IMR-90 (cell line): Measurements from ENCODE around the gene PLAAT4. TPM values are rescaled to one million over a fixed set of nuclear protein-coding genes. Genes with fewer than 3 reads are reported as not detected.

Experiments used
- ATAC-seq: fragments of 200-7000 bp; cut with Tn5 transposase; 2 replicates; pipeline ENCODE4 v1.9.1; 2020; ENCODE audit warnings: low read depth, mild to moderate bottlenecking, moderate library complexity
- BruUV-seq: library from RNA; stranded (reverse); fragments of 400-500 nt; replicated peaks from 2 replicates; lab custom pipeline; 2021; lab: Mats Ljungman, UMichigan
- CTCF ChIA-PET: fragments of 300-600 bp; formaldehyde crosslinking; extraction: SDS; loops from one replicate; lab custom pipeline; 2021; ENCODE audit warnings: antibody characterized with exemption; lab: Yijun Ruan, JAX
- POLR2A ChIA-PET: fragments of 300-600 bp; sonication (Branson Sonifier 250); formaldehyde crosslinking; loops from one replicate; lab custom pipeline; 2022; ENCODE audit warnings: antibody characterized with exemption; ENCODE audit not compliant: unreplicated experiment; lab: Charles Lee
- DNase-seq: peaks from one replicate; pipeline ENCODE4 v3.0.0; 2013
- H2AFZ ChIP-seq: replicated peaks from 2 replicates; pipeline ENCODE3; 2013; ENCODE audit warnings: low read length, mild to moderate bottlenecking; ENCODE audit not compliant: poor library complexity
- H2AK5ac ChIP-seq: 2 replicates; pipeline ENCODE4 v1.6.1; 2013; ENCODE audit warnings: low read depth, low read length, inconsistent platforms
- H2AK9ac ChIP-seq: replicated peaks from 2 replicates; pipeline ENCODE3; 2013; ENCODE audit warnings: mild to moderate bottlenecking, low read depth, low read length, moderate library complexity; ENCODE audit not compliant: poor library complexity
- H2BK120ac ChIP-seq: 2 replicates; pipeline ENCODE4 v1.6.1; 2013; ENCODE audit warnings: low read depth, low read length, inconsistent platforms
- H2BK15ac ChIP-seq: 3 replicates; pipeline ENCODE4 v1.6.1; 2013; ENCODE audit warnings: low read depth, low read length, inconsistent platforms
- H2BK20ac ChIP-seq: 2 replicates; pipeline ENCODE4 v1.6.1; 2013; ENCODE audit warnings: low read depth, mild to moderate bottlenecking, inconsistent platforms, low read length, moderate library complexity
- H2BK5ac ChIP-seq: 2 replicates; pipeline ENCODE4 v1.6.1; 2013; ENCODE audit warnings: mild to moderate bottlenecking, low read depth, low read length, inconsistent platforms; ENCODE audit not compliant: poor library complexity, severe bottlenecking
- H3K14ac ChIP-seq: replicated peaks from 2 replicates; pipeline ENCODE4 v1.6.1; 2013; ENCODE audit warnings: low read depth, low read length, inconsistent platforms
- H3K18ac ChIP-seq: 2 replicates; pipeline ENCODE4 v1.6.1; 2013; ENCODE audit warnings: low read depth, low read length, control low read depth
- H3K23ac ChIP-seq: 2 replicates; pipeline ENCODE4 v1.6.1; 2013; ENCODE audit warnings: low read depth, low read length, inconsistent platforms
- H3K27ac ChIP-seq: 2 replicates; pipeline ENCODE4 v1.5.1; 2013; ENCODE audit warnings: mild to moderate bottlenecking, control low read depth, low read length; ENCODE audit not compliant: insufficient read depth
- H3K27me3 ChIP-seq: 2 replicates; pipeline ENCODE4 v1.6.1; 2013; ENCODE audit warnings: low read length; ENCODE audit not compliant: control insufficient read depth, insufficient read depth
- H3K36me3 ChIP-seq: 2 replicates; pipeline ENCODE4 v1.6.1; 2013; ENCODE audit warnings: low read length, mixed read lengths; ENCODE audit not compliant: control insufficient read depth, insufficient read depth
- H3K4ac ChIP-seq: 2 replicates; pipeline ENCODE4 v1.6.1; 2013; ENCODE audit warnings: low read depth, low read length, inconsistent platforms
- H3K4me1 ChIP-seq: 2 replicates; pipeline ENCODE4 v1.6.1; 2013; ENCODE audit warnings: low read length, mixed read lengths; ENCODE audit not compliant: control insufficient read depth, insufficient read depth
- H3K4me2 ChIP-seq: 2 replicates; pipeline ENCODE4 v1.6.1; 2013; ENCODE audit warnings: low read depth, mild to moderate bottlenecking, control low read depth, low read length, moderate library complexity
- H3K4me3 ChIP-seq: 2 replicates; pipeline ENCODE4 v1.5.1; 2013; ENCODE audit warnings: low read depth, mild to moderate bottlenecking, control low read depth, low read length, moderate library complexity; ENCODE audit not compliant: insufficient read depth
- H3K56ac ChIP-seq: 2 replicates; pipeline ENCODE4 v1.6.1; 2013; ENCODE audit warnings: low read length, inconsistent platforms; ENCODE audit not compliant: insufficient read depth; ENCODE audit errors: extremely low read depth
- H3K79me1 ChIP-seq, 2 experiments: 2 replicates each; pipeline ENCODE4 v1.6.1; 2013; ENCODE audit warnings: low read length in 2 of 2, inconsistent platforms in 1 of 2, low read depth in 1 of 2
- H3K9ac ChIP-seq: 2 replicates; pipeline ENCODE4 v1.6.1; 2013; ENCODE audit warnings: low read depth, low read length, control low read depth
- H3K9me1 ChIP-seq: 2 replicates; pipeline ENCODE4 v1.6.1; 2013; ENCODE audit warnings: low read length, inconsistent platforms; ENCODE audit not compliant: insufficient read depth
- H3K9me3 ChIP-seq: 2 replicates; pipeline ENCODE4 v1.6.1; 2013; ENCODE audit warnings: low read length; ENCODE audit not compliant: control insufficient read depth, insufficient read depth
- H4K20me1 ChIP-seq: 2 replicates; pipeline ENCODE4 v1.6.1; 2013; ENCODE audit warnings: low read length, inconsistent platforms; ENCODE audit not compliant: insufficient read depth
- H4K5ac ChIP-seq: 2 replicates; pipeline ENCODE4 v1.6.1; 2013; ENCODE audit warnings: mild to moderate bottlenecking, low read depth, low read length, control low read depth
- H4K8ac ChIP-seq, 2 experiments: 2 replicates each; pipeline ENCODE4 v1.6.1; 2013; ENCODE audit warnings: low read depth in 2 of 2, low read length in 2 of 2, control low read depth in 1 of 2, inconsistent platforms in 1 of 2
- H4K91ac ChIP-seq: 2 replicates; pipeline ENCODE4 v1.6.1; 2013; ENCODE audit warnings: low read depth, low read length, inconsistent platforms; ENCODE audit not compliant: insufficient read depth
- BHLHE40 ChIP-seq: fragments of 150-350 bp; IDR thresholded peaks from 2 replicates; pipeline ENCODE4 v1.6.1; 2016; ENCODE audit warnings: mild to moderate bottlenecking, low read depth, low read length
- CHD1 ChIP-seq: IDR thresholded peaks from 2 replicates; pipeline ENCODE4 v1.6.1; 2012; ENCODE audit warnings: low read depth, low read length, improper control_type of control experiment
- MXI1 ChIP-seq: IDR thresholded peaks from 2 replicates; pipeline ENCODE4 v1.6.1; 2012; ENCODE audit warnings: low read depth, mild to moderate bottlenecking, low read length, moderate library complexity, borderline replicate concordance
- NFE2L2 ChIP-seq: fragments of 150-350 bp; IDR thresholded peaks from 2 replicates; pipeline ENCODE4 v1.6.1; 2016; ENCODE audit warnings: low read depth, mild to moderate bottlenecking, low read length
- POLR2A ChIP-seq: IDR thresholded peaks from 2 replicates; pipeline ENCODE4 v1.6.1; 2012; ENCODE audit warnings: mild to moderate bottlenecking, low read depth, low read length
- WGBS, 2 experiments: methylation state at CpG; one replicate each; pipeline versions ENCODE4 v1.1.5 to v1.1.7; 2013; ENCODE audit warnings: missing lambda C conversion rate in 2 of 2; ENCODE audit not compliant: insufficient read length in 1 of 2; ENCODE audit errors: extremely low coverage in 2 of 2; 5-methylcytosine and 5-hydroxymethylcytosine counted together
- dilution Hi-C: fragments of 300-500 bp; cut with HindIII; formaldehyde crosslinking; loops from one replicate; pipeline ENCODE4 v1.14.3; 2018; ENCODE audit warnings: low sequenced_read_pairs; ENCODE audit not compliant: unreplicated experiment
- in situ Hi-C: fragments of 300-500 bp; cut with MboI; formaldehyde crosslinking; loops from 3 replicates; pipeline ENCODE4 v1.14.3; 2019; ENCODE audit warnings: low sequenced_read_pairs, inconsistent platforms, mixed read lengths
- intact Hi-C: fragments of 100-400 bp; cut with micrococcal nuclease; formaldehyde crosslinking; loops from 2 replicates; pipeline ENCODE4 v1.10.0; 2022
- polyA plus RNA-seq, 3 experiments: library from polyadenylated mRNA; depleted of rRNA; stranded (reverse); fragments of >200 nt; gene quantifications; 2 replicates each; pipeline ENCODE4 v1.2.3, GENCODE V29; 2012; ENCODE audit warnings: low replicate concordance in 1 of 3
- total RNA-seq: library from RNA; depleted of rRNA; stranded (reverse); fragments of >200 nt; gene quantifications from 2 replicates; pipeline ENCODE4 v1.2.3, GENCODE V29; 2012

Gene PLAAT4
- total and polyA plus RNA-seq, 2 of the 4 experiments (the other 2 are of a cell fraction), result 0.17 to 0.18 TPM

- no peak for DNase-seq
- no peaks in the 10 kb centered on the region for H3K79me1 ChIP-seq
- H3K23ac ChIP-seq, result no peak overlapping the region
- H2BK15ac ChIP-seq, result no peak overlapping the region
- no peak overlapping the region for H4K5ac ChIP-seq
- peak; percentile 57 for ATAC-seq
- no peak overlapping the region for H3K4ac ChIP-seq
- in situ Hi-C loops, result no loop called here
- no CpG with 5 or more reads among the region's 7 CpGs for WGBS, 2 experiments
- ChIA-PET CTCF (no interaction called here), POLR2A (no interaction called here)
- no peak overlapping the region for H4K91ac ChIP-seq
- H3K9ac ChIP-seq, result no peak overlapping the region
- H2AK9ac ChIP-seq, result no peak overlapping the region
- H4K8ac ChIP-seq, result no peak overlapping the region
- H2AK5ac ChIP-seq, result no peak overlapping the region
- dilution Hi-C loops, result no loop called here
- no TSS peak for BruUV-seq
- H3K9me1 ChIP-seq, result no peaks in the 10 kb centered on the region
- H2AFZ ChIP-seq, result no peak overlapping the region
- no peak overlapping the region for H3K4me3 ChIP-seq
- H2BK20ac ChIP-seq, result no peak overlapping the region
- peaks cover 7% of the 10 kb centered on the region for H3K27me3 ChIP-seq
- H3K4me2 ChIP-seq, result no peak overlapping the region
- H4K20me1 ChIP-seq, result no peaks in the 10 kb centered on the region
- H2BK120ac ChIP-seq, result no peak overlapping the region
- no peak for TF ChIP-seq BHLHE40
- no peak for TF ChIP-seq CHD1
- no peak for TF ChIP-seq NFE2L2
- TF ChIP-seq MXI1, result no peak
- TF ChIP-seq POLR2A, result no peak
- no peak overlapping the region for H3K56ac ChIP-seq
- no peaks in the 10 kb centered on the region for H3K9me3 ChIP-seq
- no peaks in the 10 kb centered on the region for H3K4me1 ChIP-seq
- no peak overlapping the region for H3K18ac ChIP-seq
- no peak overlapping the region for H2BK5ac ChIP-seq
- H3K27ac ChIP-seq, result no peak overlapping the region
- no peak overlapping the region for H3K14ac ChIP-seq
- H3K36me3 ChIP-seq, result no peaks in the 10 kb centered on the region
- intact Hi-C loops, result no loop called here
Measured at GRCh38 chr11:63510360-63511047, 26.1 kb upstream of the PLAAT4 start.
